Naive B cell (primary cell): ENCODE measurements around the gene ATF6B. TPM values are rescaled to one million over a fixed set of nuclear protein-coding genes. Genes with fewer than 3 reads are reported as not detected.

Source experiments
- ATAC-seq, 2 donors: fragments of 150-1000 bp; cut with Tn5 transposase; 2 replicates each; pipeline ENCODE4 v1.10.0; 2021; ENCODE audit warnings: low read depth in 2 of 2, mild to moderate bottlenecking in 2 of 2, moderate library complexity in 2 of 2
- DNase-seq: peaks from one replicate; pipeline ENCODE4 v3.0.0; 2022
- H3K27ac Mint-ChIP-seq, 6 donors: one replicate each; pipeline ENCODE4 v1.8.0; 2020 to 2022; ENCODE audit warnings: mild to moderate bottlenecking in 6 of 6, mixed read lengths in 6 of 6, moderate library complexity in 5 of 6, inconsistent platforms in 2 of 6
- H3K27me3 Mint-ChIP-seq, 3 donors: one replicate each; pipeline ENCODE4 v1.8.0; 2021 to 2022; ENCODE audit warnings: mixed read lengths in 3 of 3, mild to moderate bottlenecking in 1 of 3
- H3K36me3 Mint-ChIP-seq, 2 donors: one replicate each; pipeline ENCODE4 v1.8.0; 2020 to 2022; ENCODE audit warnings: mixed read lengths in 2 of 2, inconsistent platforms in 1 of 2, mild to moderate bottlenecking in 1 of 2
- H3K4me1 Mint-ChIP-seq, 3 donors: one replicate each; pipeline ENCODE4 v1.8.0; 2020 to 2022; ENCODE audit warnings: mixed read lengths in 3 of 3, inconsistent platforms in 1 of 3, mild to moderate bottlenecking in 1 of 3, moderate library complexity in 1 of 3
- H3K4me3 Mint-ChIP-seq, 8 donors: one replicate each; pipeline ENCODE4 v1.8.0; 2020 to 2022; ENCODE audit warnings: mild to moderate bottlenecking in 8 of 8, mixed read lengths in 8 of 8, moderate library complexity in 8 of 8, inconsistent platforms in 2 of 8
- H3K9me3 Mint-ChIP-seq, 7 donors: one replicate each; pipeline ENCODE4 v1.8.0; 2020 to 2022; ENCODE audit warnings: mixed read lengths in 7 of 7, mild to moderate bottlenecking in 5 of 7, inconsistent platforms in 2 of 7, moderate library complexity in 1 of 7
- polyA plus RNA-seq, 6 donors: library from polyadenylated mRNA; unstranded; fragments of 300-500 nt; fragmentation: Illumina TruSeq; gene quantifications; one replicate each; pipeline ENCODE4 v1.2.3, GENCODE V29; 2021; ENCODE audit warnings: low read depth in 6 of 6

ATF6B gene
- polyA plus RNA-seq, 6 donors from 2014 or later: 25.7 to 35.0 (median 32.4) TPM

- peak overlapping the region in 1 of 8 donors; percentile 25 for H3K4me3 Mint-ChIP-seq
- peaks cover 28 to 35% (median 29%) of the 10 kb centered on the region in 3 donors for H3K4me1 Mint-ChIP-seq
- peak overlapping the region in 1 of 6 donors; percentile 87 for H3K27ac Mint-ChIP-seq
- peaks cover 6 to 40% of the 10 kb centered on the region in 2 donors for H3K36me3 Mint-ChIP-seq
- peaks cover 0 to 1% (median 0%) of the 10 kb centered on the region in 7 donors for H3K9me3 Mint-ChIP-seq
- DNase-seq (no peak), ATAC-seq (no peak)
- H3K27me3 Mint-ChIP-seq: no peaks in the 10 kb centered on the region
Measured at GRCh38 chr6:32167761-32168262, 39.8 kb upstream of the ATF6B start.

- ATAC-seq (no peak), DNase-seq (no peak)
- H3K9me3 Mint-ChIP-seq: peaks cover 0 to 1% (median 0%) of the 10 kb centered on the region in 7 donors
- no peaks in the 10 kb centered on the region for H3K27me3 Mint-ChIP-seq
- no peak overlapping the region for H3K4me3 Mint-ChIP-seq
- H3K4me1 Mint-ChIP-seq: peaks cover 24 to 35% (median 27%) of the 10 kb centered on the region in 3 donors
- H3K27ac Mint-ChIP-seq: peak overlapping the region in 1 of 6 donors; percentile 87
- peaks cover 6 to 40% of the 10 kb centered on the region in 2 donors for H3K36me3 Mint-ChIP-seq
Measured at GRCh38 chr6:32167154-32167760, 39.2 kb upstream of the ATF6B start.

- H3K4me3 Mint-ChIP-seq: no peak overlapping the region
- H3K9me3 Mint-ChIP-seq: peaks cover 0 to 1% (median 0%) of the 10 kb centered on the region in 7 donors
- peaks cover 24 to 35% (median 27%) of the 10 kb centered on the region in 3 donors for H3K4me1 Mint-ChIP-seq
- no peak overlapping the region for H3K27ac Mint-ChIP-seq
- DNase-seq (no peak), ATAC-seq (no peak)
- H3K27me3 Mint-ChIP-seq: no peaks in the 10 kb centered on the region
- H3K36me3 Mint-ChIP-seq: peaks cover 6 to 40% of the 10 kb centered on the region in 2 donors
Measured at GRCh38 chr6:32166411-32167061, 38.5 kb upstream of the ATF6B start.

GRCh38 chr6:32164295-32164694 is 36.2 kb upstream of the ATF6B start, which contains the start of gene EGFL8:
EGFL8 (plus strand) TSS chr6:32164595; CDS start chr6:32166166, 1,571 bp downstream.
- Mint-ChIP-seq H3K36me3 (peaks cover 0 to 19% of the 10 kb centered on the region in 2 donors), H3K27ac (peak within 1 kb of the TSS in 1 of 6 donors; percentile 56), H3K27me3 (no peaks in the 10 kb centered on the region), H3K4me3 (no peak within 1 kb of the TSS), H3K4me1 (peaks cover 14 to 22% (median 16%) of the 10 kb centered on the region in 3 donors), H3K9me3 (peaks cover 0 to 1% (median 0%) of the 10 kb centered on the region in 7 donors)
- DNase-seq: no peak
- ATAC-seq: no peak

GRCh38 chr6:32163559-32164258 is 35.7 kb upstream of the ATF6B start:
- ATAC-seq (no peak), DNase-seq (no peak)
- H3K4me1 Mint-ChIP-seq: peaks cover 12 to 20% (median 12%) of the 10 kb centered on the region in 3 donors
- no peak overlapping the region for H3K4me3 Mint-ChIP-seq
- H3K9me3 Mint-ChIP-seq: peaks cover 0 to 1% (median 0%) of the 10 kb centered on the region in 7 donors
- H3K27ac Mint-ChIP-seq: peak overlapping the region in 1 of 6 donors; percentile 56
- H3K27me3 Mint-ChIP-seq: no peaks in the 10 kb centered on the region
- peaks cover 0 to 13% of the 10 kb centered on the region in 2 donors for H3K36me3 Mint-ChIP-seq

- DNase-seq: no peak
- Mint-ChIP-seq H3K4me3 (peak overlapping the region in 1 of 8 donors; percentile 54), H3K27ac (no peak overlapping the region), H3K9me3 (no peaks in the 10 kb centered on the region), H3K27me3 (peaks cover 7 to 15% (median 8%) of the 10 kb centered on the region in 3 donors), H3K4me1 (peaks cover 21 to 29% (median 26%) of the 10 kb centered on the region in 3 donors), H3K36me3 (peaks cover 0 to 8% of the 10 kb centered on the region in 2 donors)
- ATAC-seq: no peak
Measured at GRCh38 chr6:32158052-32158451, 30.0 kb upstream of the ATF6B start.

- Mint-ChIP-seq H3K9me3 (no peaks in the 10 kb centered on the region), H3K4me3 (no peak overlapping the region), H3K36me3 (peaks cover 0 to 8% of the 10 kb centered on the region in 2 donors), H3K4me1 (peaks cover 26 to 36% (median 33%) of the 10 kb centered on the region in 3 donors), H3K27ac (no peak overlapping the region), H3K27me3 (peaks cover 13 to 25% (median 20%) of the 10 kb centered on the region in 3 donors)
- ATAC-seq: no peak
- DNase-seq: no peak
Measured at GRCh38 chr6:32156891-32157290, 28.8 kb upstream of the ATF6B start.

GRCh38 chr6:32154514-32155161 is 26.6 kb upstream of the ATF6B start:
- Mint-ChIP-seq H3K9me3 (no peaks in the 10 kb centered on the region), H3K36me3 (peaks cover 0 to 8% of the 10 kb centered on the region in 2 donors), H3K4me1 (peaks cover 39 to 51% (median 47%) of the 10 kb centered on the region in 3 donors), H3K4me3 (peak overlapping the region; percentile 79 to 98 (median 93)), H3K27ac (peak overlapping the region in 2 of 6 donors; percentile 15 to 24), H3K27me3 (peaks cover 28 to 47% (median 42%) of the 10 kb centered on the region in 3 donors)
- ATAC-seq (peak; percentile 89 to 91), DNase-seq (peak; percentile 73)

- H3K4me1 Mint-ChIP-seq: peaks cover 44 to 54% (median 50%) of the 10 kb centered on the region in 3 donors
Measured at GRCh38 chr6:32153564-32154513, 25.8 kb upstream of the ATF6B start, which contains the start of gene PPT2. PPT2 (plus strand) TSS chr6:32154141; CDS start chr6:32154595, 454 bp downstream.

GRCh38 chr6:32152769-32153563 is 24.9 kb upstream of the ATF6B start:
- peaks cover 53 to 63% (median 59%) of the 10 kb centered on the region in 3 donors for H3K4me1 Mint-ChIP-seq
- peak overlapping the region; percentile 53 to 90 (median 77) for H3K4me3 Mint-ChIP-seq
- peaks cover 0 to 8% (median 0%) of the 10 kb centered on the region in 7 donors for H3K9me3 Mint-ChIP-seq
- peaks cover 0 to 18% of the 10 kb centered on the region in 2 donors for H3K36me3 Mint-ChIP-seq
- ATAC-seq (no peak), DNase-seq (no peak)
- peak overlapping the region in 2 of 6 donors; percentile 42 to 71 for H3K27ac Mint-ChIP-seq
- peaks cover 42 to 63% (median 59%) of the 10 kb centered on the region in 3 donors for H3K27me3 Mint-ChIP-seq

More at GRCh38 chr6:32153564-32154513, 25.8 kb upstream of the ATF6B start, which contains the start of gene PPT2:
- Mint-ChIP-seq H3K4me3 (peak within 1 kb of the TSS; percentile 79 to 98 (median 93)), H3K27ac (peak within 1 kb of the TSS; percentile 15 to 86 (median 74)), H3K36me3 (peaks cover 0 to 10% of the 10 kb centered on the region in 2 donors), H3K9me3 (peaks cover 0 to 2% (median 0%) of the 10 kb centered on the region in 7 donors), H3K27me3 (peaks cover 34 to 54% (median 50%) of the 10 kb centered on the region in 3 donors)
- DNase-seq: no peak
- ATAC-seq: peak; percentile 37 to 43
